H9 (cell line): Measurements from ENCODE around the gene CADM1. TPM values are rescaled to one million over a fixed set of nuclear protein-coding genes. Genes with fewer than 3 reads are reported as not detected.

Source experiments
- DNase-seq: peaks from one replicate; pipeline ENCODE4 v3.0.0-alpha.2; 2017
- H2AFZ ChIP-seq: one replicate; pipeline ENCODE4 v1.6.1; 2013; ENCODE audit warnings: mild to moderate bottlenecking, low read length, control low read depth, moderate library complexity
- H2AK5ac ChIP-seq: 2 replicates; pipeline ENCODE4 v1.6.1; 2013; ENCODE audit warnings: low read length, control low read depth, mixed read lengths; ENCODE audit not compliant: insufficient read length
- H2BK120ac ChIP-seq: one replicate; pipeline ENCODE4 v1.6.1; 2013; ENCODE audit warnings: low read depth, mild to moderate bottlenecking, low read length, control low read depth, inconsistent platforms; ENCODE audit not compliant: poor library complexity, severe bottlenecking
- H2BK12ac ChIP-seq: 2 replicates; pipeline ENCODE4 v1.6.1; 2013; ENCODE audit warnings: low read length, control low read depth, mixed read lengths, low read depth; ENCODE audit not compliant: insufficient read length
- H2BK15ac ChIP-seq: 2 replicates; pipeline ENCODE4 v1.6.1; 2013; ENCODE audit warnings: low read depth, low read length, control low read depth
- H2BK20ac ChIP-seq: one replicate; pipeline ENCODE4 v1.6.1; 2013; ENCODE audit warnings: low read depth, mild to moderate bottlenecking, low read length, control low read depth, inconsistent platforms; ENCODE audit not compliant: poor library complexity, severe bottlenecking
- H2BK5ac ChIP-seq: 2 replicates; pipeline ENCODE4 v1.6.1; 2013; ENCODE audit warnings: low read length, control low read depth, mixed read lengths; ENCODE audit not compliant: insufficient read length
- H3K14ac ChIP-seq: 2 replicates; pipeline ENCODE4 v1.6.1; 2013; ENCODE audit warnings: low read length, control low read depth; ENCODE audit not compliant: insufficient read depth
- H3K18ac ChIP-seq: 2 replicates; pipeline ENCODE4 v1.6.1; 2013; ENCODE audit warnings: low read depth, mild to moderate bottlenecking, mixed read lengths, low read length, control low read depth; ENCODE audit not compliant: insufficient read length
- H3K23ac ChIP-seq: 2 replicates; pipeline ENCODE4 v1.6.1; 2013; ENCODE audit warnings: low read length, control low read depth, mixed read lengths, low read depth; ENCODE audit not compliant: insufficient read length
- H3K23me2 ChIP-seq: 2 replicates; pipeline ENCODE4 v1.6.1; 2013; ENCODE audit warnings: low read depth, mild to moderate bottlenecking, mixed read lengths, low read length, control low read depth; ENCODE audit not compliant: insufficient read length, poor library complexity, severe bottlenecking
- H3K27ac ChIP-seq: 2 replicates; pipeline ENCODE4 v1.5.1; 2013; ENCODE audit warnings: low read length, control low read depth, mixed read lengths, low read depth; ENCODE audit not compliant: insufficient read length
- H3K27me3 ChIP-seq: 2 replicates; pipeline ENCODE4 v1.6.1; 2013; ENCODE audit warnings: low read length, control low read depth, inconsistent platforms; ENCODE audit not compliant: insufficient read depth
- H3K4ac ChIP-seq: 2 replicates; pipeline ENCODE4 v1.6.1; 2013; ENCODE audit warnings: low read depth, mild to moderate bottlenecking, control low read depth, inconsistent platforms, low read length, moderate library complexity
- H3K4me1 ChIP-seq: 2 replicates; pipeline ENCODE4 v1.6.1; 2013; ENCODE audit warnings: low read length, control low read depth, inconsistent platforms; ENCODE audit not compliant: insufficient read depth
- H3K4me2 ChIP-seq: 2 replicates; pipeline ENCODE4 v1.6.1; 2013; ENCODE audit warnings: low read length, control low read depth, mixed read lengths; ENCODE audit not compliant: insufficient read length, insufficient read depth
- H3K56ac ChIP-seq: 2 replicates; pipeline ENCODE4 v1.6.1; 2013; ENCODE audit warnings: low read depth, mild to moderate bottlenecking, mixed read lengths, low read length, control low read depth; ENCODE audit not compliant: insufficient read length
- H3K79me1 ChIP-seq: 2 replicates; pipeline ENCODE4 v1.6.1; 2013; ENCODE audit warnings: low read depth, mild to moderate bottlenecking, moderate library complexity, low read length, control low read depth, inconsistent platforms; ENCODE audit not compliant: insufficient read depth, poor library complexity, severe bottlenecking
- H3K79me2 ChIP-seq: 2 replicates; pipeline ENCODE4 v1.6.1; 2013; ENCODE audit warnings: low read length, control low read depth, inconsistent platforms; ENCODE audit not compliant: insufficient read depth
- H3K9ac ChIP-seq: 2 replicates; pipeline ENCODE4 v1.6.1; 2013; ENCODE audit warnings: low read length, control low read depth, mixed read lengths; ENCODE audit not compliant: insufficient read length; ENCODE audit errors: extremely low read depth
- H3K9me3 ChIP-seq: one replicate; pipeline ENCODE4 v1.6.1; 2013; ENCODE audit warnings: low read depth, low read length, inconsistent platforms; ENCODE audit not compliant: control insufficient read depth
- H3T11ph ChIP-seq: one replicate; pipeline ENCODE4 v1.6.1; 2013; ENCODE audit warnings: mild to moderate bottlenecking, low read length, control low read depth, inconsistent platforms
- H4K20me1 ChIP-seq: one replicate; pipeline ENCODE4 v1.6.1; 2013; ENCODE audit not compliant: control insufficient read depth, insufficient read length, insufficient read depth
- H4K5ac ChIP-seq: 2 replicates; pipeline ENCODE4 v1.6.1; 2013; ENCODE audit warnings: low read depth, mild to moderate bottlenecking, mixed read lengths, low read length, control low read depth; ENCODE audit not compliant: insufficient read length
- H4K8ac ChIP-seq: replicated peaks from 2 replicates; pipeline ENCODE4 v1.6.1; 2013; ENCODE audit warnings: low read length, control low read depth, mixed read lengths, low read depth; ENCODE audit not compliant: insufficient read length
- H4K91ac ChIP-seq: 2 replicates; pipeline ENCODE4 v1.6.1; 2013; ENCODE audit warnings: low read depth, mild to moderate bottlenecking, moderate library complexity, mixed read lengths, low read length, control low read depth; ENCODE audit not compliant: insufficient read length
- H3K27ac Mint-ChIP-seq, 3 experiments: 2 replicates in 2 of 3; 3 replicates in 1 of 3; pipeline ENCODE4 v1.8.0; 2020 to 2021; ENCODE audit warnings: mixed read lengths in 3 of 3, mild to moderate bottlenecking in 1 of 3, moderate library complexity in 1 of 3
- H3K27me3 Mint-ChIP-seq: 2 replicates; pipeline ENCODE4 v1.8.0; 2021; ENCODE audit warnings: low read depth, mild to moderate bottlenecking, moderate library complexity, mixed read lengths
- H3K36me3 Mint-ChIP-seq, 3 experiments: 2 replicates in 2 of 3; 3 replicates in 1 of 3; pipeline ENCODE4 v1.8.0; 2020 to 2021; ENCODE audit warnings: low read depth in 3 of 3, mixed read lengths in 3 of 3; ENCODE audit not compliant: insufficient read depth in 1 of 3
- H3K4me1 Mint-ChIP-seq, 2 experiments: 2 replicates each; pipeline ENCODE4 v1.8.0; 2020; ENCODE audit warnings: mixed read lengths in 2 of 2
- H3K4me3 Mint-ChIP-seq, 2 experiments: 2 replicates in 1 of 2; 3 replicates in 1 of 2; pipeline ENCODE4 v1.8.0; 2020 to 2021; ENCODE audit warnings: mild to moderate bottlenecking in 2 of 2, mixed read lengths in 2 of 2, moderate library complexity in 1 of 2
- H3K9me3 Mint-ChIP-seq, 2 experiments: 2 replicates in 1 of 2; 3 replicates in 1 of 2; pipeline ENCODE4 v1.8.0; 2020; ENCODE audit warnings: mild to moderate bottlenecking in 2 of 2, mixed read lengths in 2 of 2, moderate library complexity in 1 of 2
- WGBS: extraction: QIAGEN DNeasy Blood & Tissue Kit; methylation state at CpG from one replicate; pipeline ENCODE4 v1.1.7; 2013; ENCODE audit warnings: missing lambda C conversion rate, low lambda C conversion rate, mixed read lengths; ENCODE audit not compliant: insufficient read length; ENCODE audit errors: extremely low coverage; 5-methylcytosine and 5-hydroxymethylcytosine counted together
- total RNA-seq: library from RNA; stranded (reverse); gene quantifications from 2 replicates; pipeline ENCODE4 v1.2.1, GENCODE V29; 2021
- TF ChIP-seq, protein P1 (sequence below): fragments of 200-600 bp; sonication (generic); conservative IDR thresholded peaks from 3 replicates; pipeline ENCODE4 v1.8.0; 2021; ENCODE audit warnings: antibody characterized with exemption, mild to moderate bottlenecking

CADM1 gene
- total RNA-seq, 1 experiment from 2014 or later, result 11.9 TPM

DNA sequence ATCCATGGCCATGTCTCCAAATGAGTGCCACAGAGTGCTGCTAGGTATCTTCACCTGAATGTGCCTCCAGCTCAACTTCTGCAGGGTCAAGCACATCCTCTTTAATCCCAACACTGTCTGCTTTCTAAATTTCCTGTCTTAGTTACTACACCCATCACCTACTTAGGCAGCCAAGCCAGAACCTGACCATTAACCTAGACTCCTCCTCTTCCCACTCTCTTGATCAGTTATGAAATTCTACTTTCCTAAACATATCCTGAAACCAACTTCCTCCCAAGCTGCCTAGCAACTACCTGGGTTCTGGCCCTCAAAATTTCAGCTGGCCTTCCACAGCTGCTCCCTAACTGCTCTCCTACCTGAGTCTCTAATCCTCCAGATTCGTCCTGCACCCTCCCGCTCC is 22.7 kb downstream of the CADM1 start:
- H3K27ac ChIP-seq, result no peak overlapping the region
- H3K4me1 ChIP-seq, result no peaks in the 10 kb centered on the region
- H3K23ac ChIP-seq, result no peak overlapping the region
- WGBS, result no CpG with 5 or more reads among the region's 2 CpGs
- H3K4me2 ChIP-seq, result no peak overlapping the region
- H2BK120ac ChIP-seq, result no peak overlapping the region
- H3K36me3 Mint-ChIP-seq, result no peaks in the 10 kb centered on the region
- no peaks in the 10 kb centered on the region for H3K79me2 ChIP-seq
- H3K27me3 ChIP-seq, result peaks cover 2% of the 10 kb centered on the region; the same call in 1 of the 2 replicates
- no peak overlapping the region for H4K8ac ChIP-seq
- H2BK5ac ChIP-seq, result no peak overlapping the region
- no peak overlapping the region for H3K9ac ChIP-seq
- H2BK15ac ChIP-seq, result no peak overlapping the region
- no peak overlapping the region for H3K27ac Mint-ChIP-seq
- H3K23me2 ChIP-seq, result no peaks in the 10 kb centered on the region
- peaks cover 15% of the 10 kb centered on the region for H3K27me3 Mint-ChIP-seq
- no peaks in the 10 kb centered on the region for H3K9me3 ChIP-seq
- DNase-seq, result no peak
- H4K91ac ChIP-seq, result no peak overlapping the region
- peaks cover 10 to 11% of the 10 kb centered on the region in 2 experiments for H3K4me1 Mint-ChIP-seq
- no peak overlapping the region for H2AFZ ChIP-seq
- no peak overlapping the region for H2AK5ac ChIP-seq
- no peak overlapping the region for H3T11ph ChIP-seq
- H4K20me1 ChIP-seq, result no peaks in the 10 kb centered on the region
- no peak overlapping the region for H3K14ac ChIP-seq
- no peak overlapping the region for H2BK20ac ChIP-seq
- no peaks in the 10 kb centered on the region for H3K9me3 Mint-ChIP-seq
- no peaks in the 10 kb centered on the region for H3K79me1 ChIP-seq
- H3K18ac ChIP-seq, result no peak overlapping the region
- no peak overlapping the region for H3K56ac ChIP-seq
- TF ChIP-seq, protein P1, sequence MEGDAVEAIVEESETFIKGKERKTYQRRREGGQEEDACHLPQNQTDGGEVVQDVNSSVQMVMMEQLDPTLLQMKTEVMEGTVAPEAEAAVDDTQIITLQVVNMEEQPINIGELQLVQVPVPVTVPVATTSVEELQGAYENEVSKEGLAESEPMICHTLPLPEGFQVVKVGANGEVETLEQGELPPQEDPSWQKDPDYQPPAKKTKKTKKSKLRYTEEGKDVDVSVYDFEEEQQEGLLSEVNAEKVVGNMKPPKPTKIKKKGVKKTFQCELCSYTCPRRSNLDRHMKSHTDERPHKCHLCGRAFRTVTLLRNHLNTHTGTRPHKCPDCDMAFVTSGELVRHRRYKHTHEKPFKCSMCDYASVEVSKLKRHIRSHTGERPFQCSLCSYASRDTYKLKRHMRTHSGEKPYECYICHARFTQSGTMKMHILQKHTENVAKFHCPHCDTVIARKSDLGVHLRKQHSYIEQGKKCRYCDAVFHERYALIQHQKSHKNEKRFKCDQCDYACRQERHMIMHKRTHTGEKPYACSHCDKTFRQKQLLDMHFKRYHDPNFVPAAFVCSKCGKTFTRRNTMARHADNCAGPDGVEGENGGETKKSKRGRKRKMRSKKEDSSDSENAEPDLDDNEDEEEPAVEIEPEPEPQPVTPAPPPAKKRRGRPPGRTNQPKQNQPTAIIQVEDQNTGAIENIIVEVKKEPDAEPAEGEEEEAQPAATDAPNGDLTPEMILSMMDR, result no peak
- no peak overlapping the region for H3K4ac ChIP-seq
- H4K5ac ChIP-seq, result no peak overlapping the region
- H2BK12ac ChIP-seq, result no peak overlapping the region
- no peak overlapping the region for H3K4me3 Mint-ChIP-seq
